ENCODE data around the gene KRT6A.
"Not testable (repeated sequence)": the region's sequence is repeated elsewhere in the genome, so short reads cannot be mapped to it uniquely, and the experiment has no call there.

DNA sequence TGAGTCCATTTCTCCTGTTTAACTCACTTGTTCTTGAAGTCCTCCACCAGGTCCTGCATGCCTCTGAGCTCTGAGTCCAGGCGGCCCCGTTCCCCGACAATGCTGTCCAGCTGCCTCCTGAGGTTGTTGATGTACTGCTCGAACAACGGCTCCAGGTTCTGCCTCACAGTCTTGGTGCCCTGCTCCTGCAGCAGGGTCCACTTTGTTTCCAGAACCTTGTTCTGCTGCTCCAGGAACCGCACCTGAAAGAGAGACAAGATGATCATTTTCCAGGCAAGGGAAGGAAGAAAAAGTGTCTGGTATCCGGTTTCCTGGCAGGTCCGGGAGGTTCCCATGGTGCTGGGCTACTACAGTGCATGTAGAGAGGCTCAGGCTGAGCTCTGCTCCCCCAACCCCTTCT, 1.6 kb downstream of the KRT6A start:
- not testable (repeated sequence) for TF ChIP-seq POLR2AphosphoS5, POLR2A (IDR thresholded peaks at IDR 0.05; ENCODE audit: low read depth, low read length)

Data from GM12892 (cell line).